H1 (cell line): ENCODE data around the gene RTKN. TPM values are rescaled to one million over a fixed set of nuclear protein-coding genes. Genes with fewer than 3 reads are reported as not detected.

ENCODE experiments used
- CTCF ChIA-PET: fragments of 300-600 bp; sonication (Branson Sonifier 250); formaldehyde crosslinking; loops from one replicate; lab custom pipeline; 2021; ENCODE audit not compliant: partially characterized antibody; lab: Charles Lee
- POLR2A ChIA-PET: fragments of 300-600 bp; sonication (Branson Sonifier 250); formaldehyde crosslinking; loops from one replicate; lab custom pipeline; 2021; ENCODE audit warnings: inconsistent platforms; ENCODE audit not compliant: partially characterized antibody; lab: Charles Lee
- DNase-seq, 2 experiments: peaks; one replicate each; pipeline versions ENCODE4 v3.0.0 to v3.0.0-alpha.2; 2010 to 2022; ENCODE audit warnings: low spot score in 2 of 2, low read depth in 1 of 2, mixed read lengths in 1 of 2
- FAIRE-seq: peaks from 2 replicates; lab custom pipeline; 2011; peaks lifted over from hg19 to GRCh38; lab: Jason Lieb, UNC
- H2AFZ ChIP-seq: 2 replicates; pipeline ENCODE4 v1.8.1; 2012; ENCODE audit warnings: low read length, inconsistent platforms
- H2AK5ac ChIP-seq: 2 replicates; pipeline ENCODE4 v1.6.1; 2013; ENCODE audit warnings: low read depth, low read length
- H2BK120ac ChIP-seq: replicated peaks from 2 replicates; pipeline ENCODE3; 2013; ENCODE audit warnings: low read depth, low read length, inconsistent platforms
- H2BK12ac ChIP-seq: 2 replicates; pipeline ENCODE4 v1.6.1; 2013; ENCODE audit warnings: low read depth, low read length
- H2BK15ac ChIP-seq: 2 replicates; pipeline ENCODE4 v1.6.1; 2013; ENCODE audit warnings: low read length
- H2BK20ac ChIP-seq: 2 replicates; pipeline ENCODE4 v1.6.1; 2013; ENCODE audit warnings: low read length
- H2BK5ac ChIP-seq: 2 replicates; pipeline ENCODE4 v1.6.1; 2013; ENCODE audit warnings: low read depth, low read length
- H3K14ac ChIP-seq: 2 replicates; pipeline ENCODE4 v1.6.1; 2013; ENCODE audit warnings: inconsistent platforms; ENCODE audit not compliant: insufficient read length
- H3K18ac ChIP-seq: 2 replicates; pipeline ENCODE4 v1.6.1; 2013; ENCODE audit warnings: low read length; ENCODE audit errors: extremely low read depth
- H3K23ac ChIP-seq: 2 replicates; pipeline ENCODE4 v1.6.1; 2013; ENCODE audit warnings: inconsistent platforms; ENCODE audit not compliant: insufficient read length
- H3K23me2 ChIP-seq: 2 replicates; pipeline ENCODE4 v1.6.1; 2013; ENCODE audit warnings: low read depth, low read length
- H3K27ac ChIP-seq: 2 replicates; pipeline ENCODE4 v1.6.1; 2011; ENCODE audit warnings: low read depth, low read length, inconsistent platforms
- H3K27me3 ChIP-seq, 4 experiments: replicated peaks in 1 of 4; 1 replicate in 1 of 4; 2 replicates in 3 of 4; pipeline versions ENCODE4 v1.6.1 to v1.8.1; 2011 to 2013; ENCODE audit warnings: low read length in 3 of 4, mild to moderate bottlenecking in 3 of 4, inconsistent platforms in 2 of 4, mixed read lengths in 2 of 4, moderate library complexity in 1 of 4; ENCODE audit not compliant: control insufficient read depth in 3 of 4, insufficient read depth in 3 of 4; ENCODE audit errors: extremely low read depth in 1 of 4
- H3K36me3 ChIP-seq, 4 experiments: 2 replicates each; pipeline versions ENCODE4 v1.6.1 to v1.8.1; 2011 to 2013; ENCODE audit warnings: mild to moderate bottlenecking in 4 of 4, low read length in 3 of 4, moderate library complexity in 2 of 4, control low read depth in 1 of 4, inconsistent platforms in 1 of 4; ENCODE audit not compliant: insufficient read depth in 4 of 4, control insufficient read depth in 2 of 4
- H3K4ac ChIP-seq: replicated peaks from 2 replicates; pipeline ENCODE3; 2013; ENCODE audit warnings: low read length, low read depth, mixed read lengths, inconsistent platforms; ENCODE audit not compliant: insufficient read length
- H3K4me1 ChIP-seq, 4 experiments: replicated peaks in 1 of 4; 1 replicate in 1 of 4; 2 replicates in 3 of 4; pipeline versions ENCODE4 v1.6.1 to v1.8.1; 2011 to 2013; ENCODE audit warnings: low read length in 3 of 4, inconsistent platforms in 2 of 4, mixed read lengths in 1 of 4; ENCODE audit not compliant: insufficient read depth in 4 of 4, control insufficient read depth in 3 of 4
- H3K4me2 ChIP-seq, 2 experiments: 2 replicates each; pipeline versions ENCODE4 v1.6.1 to v1.8.1; 2011 to 2013; ENCODE audit warnings: low read depth in 2 of 2, low read length in 2 of 2, control low read depth in 1 of 2, inconsistent platforms in 1 of 2, mild to moderate bottlenecking in 1 of 2; ENCODE audit not compliant: insufficient read depth in 1 of 2
- H3K4me3 ChIP-seq, 4 experiments: fragments of 200-600, 300-600 bp in 1 of 4; sonication (generic), shearing (Covaris generic), sonication (Bioruptor Twin) in 1 of 4; 2 replicates each; pipeline versions ENCODE4 v1.5.1 to v1.8.1; 2011 to 2016; ENCODE audit warnings: low read length in 4 of 4, low read depth in 3 of 4, control low read depth in 2 of 4, inconsistent platforms in 2 of 4, mild to moderate bottlenecking in 2 of 4, mixed read lengths in 1 of 4, moderate library complexity in 1 of 4; ENCODE audit not compliant: insufficient read depth in 2 of 4; ENCODE audit errors: extremely low read depth in 1 of 4
- H3K56ac ChIP-seq: replicated peaks from 2 replicates; pipeline ENCODE3; 2013; ENCODE audit warnings: low read depth, mild to moderate bottlenecking, mixed read lengths, low read length, inconsistent platforms; ENCODE audit not compliant: insufficient read length
- H3K79me1 ChIP-seq: 2 replicates; pipeline ENCODE4 v1.6.1; 2013; ENCODE audit warnings: low read depth, low read length, control low read depth
- H3K79me2 ChIP-seq, 2 experiments: 2 replicates each; pipeline versions ENCODE4 v1.6.1 to v1.8.1; 2012 to 2013; ENCODE audit warnings: low read length in 2 of 2, mild to moderate bottlenecking in 2 of 2, inconsistent platforms in 1 of 2; ENCODE audit not compliant: insufficient read depth in 2 of 2, control insufficient read depth in 1 of 2
- H3K9ac ChIP-seq, 4 experiments: replicated peaks in 1 of 4; 1 replicate in 1 of 4; 2 replicates in 3 of 4; pipeline versions ENCODE4 v1.6.1 to v1.8.1; 2011 to 2013; ENCODE audit warnings: low read depth in 3 of 4, low read length in 3 of 4, control low read depth in 2 of 4, mild to moderate bottlenecking in 2 of 4, moderate library complexity in 2 of 4, inconsistent platforms in 1 of 4; ENCODE audit errors: extremely low read depth in 1 of 4
- H3K9me3 ChIP-seq, 2 experiments: 2 replicates each; pipeline versions ENCODE4 v1.6.1 to v1.8.1; 2012 to 2013; ENCODE audit warnings: mild to moderate bottlenecking in 2 of 2, moderate library complexity in 2 of 2, control low read depth in 1 of 2, inconsistent platforms in 1 of 2, low read depth in 1 of 2, low read length in 1 of 2, mixed read lengths in 1 of 2; ENCODE audit not compliant: insufficient read depth in 2 of 2
- H4K20me1 ChIP-seq, 2 experiments: replicated peaks in 1 of 2; 2 replicates each; pipeline versions ENCODE3 to v1.8.1; 2011 to 2013; ENCODE audit warnings: inconsistent platforms in 2 of 2, low read length in 2 of 2, mild to moderate bottlenecking in 1 of 2; ENCODE audit not compliant: insufficient read depth in 2 of 2, control insufficient read depth in 1 of 2
- H4K5ac ChIP-seq: 2 replicates; pipeline ENCODE4 v1.6.1; 2013; ENCODE audit warnings: low read length, low read depth, mixed read lengths, inconsistent platforms; ENCODE audit not compliant: insufficient read length
- H4K8ac ChIP-seq: 2 replicates; pipeline ENCODE4 v1.8.0; 2013; ENCODE audit warnings: mild to moderate bottlenecking, moderate library complexity, low read length, inconsistent platforms; ENCODE audit not compliant: insufficient read depth; ENCODE audit errors: extremely low read depth
- H4K91ac ChIP-seq: replicated peaks from 2 replicates; pipeline ENCODE3; 2013; ENCODE audit warnings: low read length, mixed read lengths, inconsistent platforms; ENCODE audit not compliant: insufficient read length
- CBX8 ChIP-seq: fragments of 300-800, 300-1000 bp; sonication (generic); IDR thresholded peaks from 2 replicates; pipeline ENCODE4 v1.7.1; 2016; ENCODE audit warnings: low read depth, low read length, borderline replicate concordance
- CTCF ChIP-seq, 3 experiments: IDR thresholded peaks; 1 replicate in 2 of 3; 2 replicates in 1 of 3; pipeline versions ENCODE4 v1.5.1 to v1.6.1; 2011; ENCODE audit warnings: low read length in 3 of 3, mild to moderate bottlenecking in 3 of 3, inconsistent platforms in 2 of 3, low read depth in 1 of 3, moderate library complexity in 1 of 3; ENCODE audit not compliant: insufficient read depth in 1 of 3; ENCODE audit errors: control extremely low read depth in 1 of 3
- MAFK ChIP-seq: IDR thresholded peaks from 2 replicates; pipeline ENCODE4 v1.6.1; 2012; ENCODE audit warnings: low read depth, mild to moderate bottlenecking, improper control_type of control experiment, low read length
- RAD21 ChIP-seq, 2 experiments: IDR thresholded peaks in 1 of 2; conservative IDR thresholded peaks in 1 of 2; 2 replicates each; pipeline ENCODE4 v1.6.1; 2011; ENCODE audit warnings: low read depth in 2 of 2, low read length in 2 of 2, improper control_type of control experiment in 1 of 2, inconsistent platforms in 1 of 2, mild to moderate bottlenecking in 1 of 2, moderate library complexity in 1 of 2
- WGBS, 2 experiments: shearing (Covaris generic) in 1 of 2; methylation state at CpG; one replicate each; pipeline versions ENCODE4 v1.1.6 to v1.1.7; 2013 to 2015; ENCODE audit warnings: low lambda C conversion rate in 2 of 2, mixed read lengths in 2 of 2, inconsistent platforms in 1 of 2, low coverage in 1 of 2, missing lambda C conversion rate in 1 of 2; ENCODE audit not compliant: insufficient replicate concordance in 2 of 2, insufficient coverage in 1 of 2, insufficient read length in 1 of 2; ENCODE audit errors: extremely low coverage in 1 of 2, missing lambda C conversion rate in 1 of 2; 5-methylcytosine and 5-hydroxymethylcytosine counted together
- polyA plus RNA-seq, 7 experiments: library from polyadenylated mRNA; depleted of rRNA in 3 of 7; stranded (reverse) in 5 of 7; unstranded in 2 of 7; fragments of >200 nt in 5 of 7; fragments of 200-250 nt in 2 of 7; gene quantifications; 1 replicate in 5 of 7; 2 replicates in 1 of 7; 4 replicates in 1 of 7; pipeline versions ENCODE4 v1.2.1 to v1.2.3, GENCODE V29; 2011 to 2013; ENCODE audit warnings: missing spikeins in 2 of 7, mixed read lengths in 2 of 7
- total RNA-seq: library from RNA; stranded (reverse); fragmentation: NEBNext Ultra II Directional; extraction: Animal tissue kit (Norgen Biotek cat#: 25700); gene quantifications from 2 replicates; pipeline ENCODE4 v1.2.1, GENCODE V29; 2021

The RTKN gene
- total and polyA plus RNA-seq, 2 of the 8 experiments (the other 6 are each of a cell fraction or from before 2014, with no cell fraction given) = 40.2 to 54.1 TPM

GRCh38 chr2:74474899-74475298 is 33.2 kb upstream of the RTKN start:
- H2BK15ac ChIP-seq = no peak overlapping the region
- H3K23me2 ChIP-seq = peaks cover 11% of the 10 kb centered on the region
- CTCF ChIA-PET = interaction anchor here (0.9 to 5.7 kb wide), 26 partner anchors 7 to 171 kb away, joined by 3 to 86 read pairs (median 4); partner anchors contain the start of genes C2orf81, CCDC142, INO80B and MOGS

More at GRCh38 chr2:74474899-74475298, 33.2 kb upstream of the RTKN start:
- DNase-seq (peak in 1 of 2 experiments; percentile 78), FAIRE-seq (no peak)
- no peak overlapping the region for H4K91ac ChIP-seq
- no peaks in the 10 kb centered on the region for H3K27me3 ChIP-seq
- H2BK5ac ChIP-seq = no peak overlapping the region
- no peaks in the 10 kb centered on the region for H3K79me2 ChIP-seq
- H4K8ac ChIP-seq = peak overlapping the region; percentile 14; the same call in 1 of the 2 replicates
- H3K4me2 ChIP-seq = no peak overlapping the region
- no peak overlapping the region for H3K56ac ChIP-seq
- H3K79me1 ChIP-seq = no peaks in the 10 kb centered on the region; the same call in 1 of the 2 replicates
- H2BK20ac ChIP-seq = no peak overlapping the region
- POLR2A ChIA-PET = interaction anchor here (1.0 to 5.2 kb wide), 6 partner anchors 16 to 39 kb away, joined by 3 to 89 read pairs (median 4); partner anchors contain the start of genes INO80B, RTKN and WBP1
- H3K9ac ChIP-seq = no peak overlapping the region
- no peak overlapping the region for H2AFZ ChIP-seq
- WGBS, 2 experiments = 82% methylated on average over 5 of the region's 5 CpGs; no CpG with 5 or more reads in 1 of the 2 experiments
- H4K20me1 ChIP-seq = peaks cover 0 to 1% of the 10 kb centered on the region in 2 experiments
- no peak overlapping the region for H2BK12ac ChIP-seq
- no peak overlapping the region for H3K18ac ChIP-seq
- H3K36me3 ChIP-seq = peaks cover 0 to 4% (median 2%) of the 10 kb centered on the region in 4 experiments; a peak in 6 of 8 replicates
- no peak overlapping the region for H3K4ac ChIP-seq
- no peak overlapping the region for H3K14ac ChIP-seq
- no peak overlapping the region for H3K27ac ChIP-seq
- peaks cover 0 to 3% (median 2%) of the 10 kb centered on the region in 4 experiments; a peak in 3 of 7 replicates for H3K4me1 ChIP-seq
- TF ChIP-seq MAFK = no peak
- TF ChIP-seq CTCF (IDR thresholded peaks at IDR 0.05; ENCODE audit: control extremely low read depth in 1 of 3, insufficient read depth in 1 of 3, low read depth in 1 of 3, low read length in 3 of 3) = peak; percentile 44 to 83 (median 82)
- TF ChIP-seq CBX8 = no peak
- peak; percentile 44 to 60 for TF ChIP-seq RAD21 (IDR thresholded peaks at IDR 0.05 in 1 of 2, conservative IDR thresholded peaks at IDR 0.05 in 1 of 2; ENCODE audit: low read depth in 2 of 2, low read length in 2 of 2)
- no peak overlapping the region for H2BK120ac ChIP-seq
- H3K23ac ChIP-seq = no peak overlapping the region
- H4K5ac ChIP-seq = no peak overlapping the region
- no peak overlapping the region for H2AK5ac ChIP-seq
- no peaks in the 10 kb centered on the region for H3K9me3 ChIP-seq
- H3K4me3 ChIP-seq = no peak overlapping the region
